NCI-H2107 treated with DMSO at 0.1 percent for 48 hours (cell line): ENCODE results near the gene YWHAE.
"Not testable (repeated sequence)": the region's sequence is repeated elsewhere in the genome, so short reads cannot be mapped to it uniquely, and the experiment has no call there.

Source experiments
- DNase-seq: peaks from one replicate; lab custom pipeline; 2025; ENCODE audit not compliant: unreplicated experiment; lab: John Stamatoyannopoulos, UW

The YWHAE gene

DNA sequence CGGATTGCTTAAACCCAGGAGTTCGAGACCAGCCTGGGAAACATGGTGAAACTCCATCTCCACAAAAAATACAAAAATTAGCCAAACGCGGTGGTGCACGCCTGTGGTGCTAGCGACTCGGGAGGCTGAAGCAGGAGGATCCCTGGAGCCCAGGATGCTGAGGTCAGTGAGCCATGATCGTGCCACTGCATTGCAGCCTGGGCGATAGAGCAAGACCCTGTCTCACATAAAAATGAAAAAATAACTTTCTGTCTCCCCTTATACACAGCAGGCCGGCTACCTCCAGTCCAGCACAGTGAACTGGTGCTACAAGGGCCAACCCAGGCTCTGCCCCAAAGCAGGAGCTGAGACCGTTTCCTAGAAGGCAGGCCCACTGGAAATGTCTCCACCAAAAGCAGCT, 59.7 kb downstream of the YWHAE start:
- DNase-seq: no peak

DNA sequence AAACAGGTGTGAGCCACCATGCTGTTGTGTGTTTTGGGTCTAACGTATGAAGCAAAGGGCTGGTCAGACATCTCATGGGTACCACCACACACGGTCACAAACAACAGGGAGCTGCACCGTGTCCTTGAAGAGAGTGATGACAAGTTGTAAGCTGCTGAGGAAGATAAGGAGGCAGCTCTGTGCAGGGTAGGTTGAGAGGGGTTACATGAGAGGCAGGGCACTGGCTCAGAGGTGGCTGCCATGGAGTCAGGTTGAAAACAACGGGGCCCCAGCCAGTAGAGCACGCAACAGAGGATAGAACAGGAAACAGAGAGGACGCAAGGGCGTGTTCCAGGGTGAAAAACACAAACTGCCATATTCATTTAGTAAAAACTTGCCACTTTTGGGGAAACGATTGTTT, 68.3 kb downstream of the YWHAE start:
- no peak for DNase-seq

DNA sequence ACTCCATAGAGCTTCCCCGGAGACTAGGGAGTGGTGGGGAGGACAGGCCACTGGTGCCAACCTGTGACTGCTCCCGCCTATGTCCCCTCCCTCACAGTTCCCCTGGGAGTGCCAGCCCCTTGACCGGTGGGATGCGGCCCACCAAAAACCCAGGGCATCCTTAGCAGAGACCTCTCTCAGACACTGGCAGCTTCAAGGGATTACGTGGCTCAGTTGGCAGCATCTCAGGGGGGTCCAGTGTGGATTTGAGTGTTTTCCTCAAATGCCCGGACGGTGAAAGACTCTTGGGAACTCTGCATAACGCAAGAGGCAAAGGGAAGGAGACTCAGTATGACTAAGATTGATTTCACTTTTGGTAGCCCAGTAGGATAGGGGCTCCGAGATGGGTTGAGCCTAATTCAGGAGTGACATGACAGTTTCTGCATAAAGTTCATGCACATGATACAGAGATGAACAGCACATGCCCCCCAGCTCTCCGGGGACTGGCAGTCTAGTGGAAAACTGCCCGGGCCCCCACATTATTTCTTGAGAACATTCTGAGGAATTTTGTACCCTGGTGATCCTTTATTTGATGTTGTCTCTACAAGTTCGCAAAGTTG, 70.2 kb downstream of the YWHAE start:
- no peak for DNase-seq

DNA sequence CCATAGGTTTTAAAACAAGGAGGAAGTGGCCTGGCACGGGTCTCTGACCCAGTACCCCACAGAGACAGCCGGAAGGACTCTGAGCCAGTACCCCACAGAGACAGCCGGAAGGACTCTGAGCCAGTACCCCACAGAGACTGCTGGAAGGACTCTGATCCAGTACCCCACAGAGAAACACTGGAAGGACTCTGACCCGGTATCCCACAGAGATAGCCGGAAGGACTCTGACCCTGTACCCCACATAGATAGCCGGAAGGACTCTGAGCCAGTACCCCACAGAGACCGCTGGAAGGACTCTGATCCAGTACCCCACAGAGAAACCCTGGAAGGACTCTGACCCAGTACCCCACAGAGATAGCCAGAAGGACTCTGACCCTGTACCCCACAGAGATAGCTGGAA, 71.6 kb downstream of the YWHAE start:
- DNase-seq: no peak

DNA sequence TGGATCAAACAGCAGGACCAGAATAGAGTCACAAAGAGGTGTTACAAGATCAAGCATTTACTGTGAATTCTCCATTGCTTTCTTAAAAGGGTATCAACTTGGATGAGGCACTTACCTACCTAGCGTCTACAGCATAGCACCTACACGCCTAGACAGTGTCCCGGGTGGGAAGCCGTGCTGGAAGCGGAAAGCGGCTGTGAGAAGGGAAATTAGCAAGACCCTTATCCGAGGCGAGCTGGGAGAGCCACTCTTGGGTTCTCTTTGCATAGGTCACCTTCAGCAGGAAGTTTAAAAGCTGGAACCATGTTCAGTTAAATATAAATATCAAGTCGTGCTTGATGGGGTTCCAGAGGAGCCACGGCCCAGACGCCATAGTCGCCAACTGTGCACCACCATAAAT, 74.3 kb downstream of the YWHAE start:
- DNase-seq: no peak

DNA sequence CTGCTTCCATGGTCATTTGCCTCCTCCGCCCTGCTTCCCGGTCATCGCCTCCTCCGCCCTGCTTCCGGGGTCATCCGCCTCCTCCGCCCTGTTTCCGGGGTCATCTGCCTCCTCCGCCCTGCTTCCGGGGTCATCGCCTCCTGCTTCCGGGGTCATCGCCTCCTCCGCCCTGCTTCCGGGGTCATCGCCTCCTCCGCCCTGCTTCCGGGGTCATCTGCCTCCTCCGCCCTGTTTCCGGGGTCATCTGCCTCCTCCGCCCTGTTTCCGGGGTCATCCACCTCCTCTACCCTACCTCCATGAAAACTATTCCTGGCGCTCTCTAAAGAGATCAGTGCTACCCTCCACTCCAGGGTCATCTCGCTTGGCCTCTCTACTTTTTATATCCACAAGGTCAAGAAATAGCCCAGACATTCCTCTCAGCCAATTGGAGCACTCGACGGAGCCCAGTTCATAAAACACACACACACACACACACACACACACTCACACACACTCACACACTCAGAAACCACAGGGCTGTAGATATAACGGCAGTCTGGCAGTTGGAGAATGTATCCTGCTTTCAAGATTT, 75.7 kb downstream of the YWHAE start:
- DNase-seq: no peak

DNA sequence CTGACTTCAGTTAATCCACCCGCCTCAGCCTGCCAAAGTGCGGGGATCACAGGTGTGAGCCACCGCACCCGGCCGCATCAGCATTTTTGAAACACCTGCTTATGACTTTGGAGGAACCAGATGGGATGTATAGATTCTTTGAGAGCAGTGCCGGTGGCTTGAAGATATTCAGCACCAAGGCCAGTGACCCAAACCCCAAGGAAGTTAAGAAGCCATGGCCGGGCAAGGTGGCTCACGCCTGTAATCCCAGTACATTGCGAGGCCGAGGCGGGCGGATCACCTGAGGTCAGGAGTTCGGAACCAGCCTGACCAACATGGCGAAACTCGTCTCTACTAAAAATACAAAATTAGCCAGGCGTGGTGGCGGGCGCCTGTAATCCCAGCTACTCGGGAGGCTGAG, 76.7 kb downstream of the YWHAE start:
- no peak for DNase-seq

DNA sequence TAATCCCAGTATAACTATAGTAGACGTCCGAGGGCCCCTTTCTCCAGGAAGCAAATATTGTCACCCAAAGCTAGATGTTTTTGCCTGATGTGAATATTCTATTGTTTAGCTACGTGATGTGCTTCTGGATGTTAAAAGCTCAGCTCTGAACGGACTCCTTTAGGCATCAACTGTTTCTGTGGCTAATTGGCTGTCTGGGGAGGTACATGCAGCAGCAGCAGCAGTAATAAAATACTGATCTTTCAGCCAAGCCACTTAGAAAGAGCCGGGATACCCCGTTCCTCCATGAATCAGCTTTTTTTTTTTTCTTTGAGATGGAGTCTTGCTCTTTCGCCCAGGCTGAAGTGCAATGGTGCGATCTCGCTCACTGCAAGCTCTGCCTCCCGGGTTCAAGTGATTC, 77.5 kb downstream of the YWHAE start:
- DNase-seq: no peak

DNA sequence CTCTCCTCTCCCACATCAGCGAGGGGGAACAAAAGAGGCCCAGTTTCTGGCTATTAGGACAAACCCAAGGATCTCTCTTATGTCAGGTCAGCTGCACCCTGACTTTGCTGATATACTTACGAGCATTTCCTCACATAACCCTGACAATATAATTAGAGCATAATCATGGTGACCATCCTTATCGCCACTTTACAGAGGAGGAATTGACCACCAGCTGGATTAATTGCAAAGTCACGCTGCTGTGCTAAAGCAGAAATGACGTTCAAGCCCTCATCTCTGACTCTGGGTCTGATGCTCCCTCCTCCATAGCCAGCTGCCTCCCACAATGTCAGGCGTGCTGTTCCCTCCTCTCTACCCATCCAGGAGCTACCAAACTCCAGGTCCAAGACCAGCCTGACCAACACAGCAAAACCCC, 78.0 kb downstream of the YWHAE start:
- no peak for DNase-seq

DNA sequence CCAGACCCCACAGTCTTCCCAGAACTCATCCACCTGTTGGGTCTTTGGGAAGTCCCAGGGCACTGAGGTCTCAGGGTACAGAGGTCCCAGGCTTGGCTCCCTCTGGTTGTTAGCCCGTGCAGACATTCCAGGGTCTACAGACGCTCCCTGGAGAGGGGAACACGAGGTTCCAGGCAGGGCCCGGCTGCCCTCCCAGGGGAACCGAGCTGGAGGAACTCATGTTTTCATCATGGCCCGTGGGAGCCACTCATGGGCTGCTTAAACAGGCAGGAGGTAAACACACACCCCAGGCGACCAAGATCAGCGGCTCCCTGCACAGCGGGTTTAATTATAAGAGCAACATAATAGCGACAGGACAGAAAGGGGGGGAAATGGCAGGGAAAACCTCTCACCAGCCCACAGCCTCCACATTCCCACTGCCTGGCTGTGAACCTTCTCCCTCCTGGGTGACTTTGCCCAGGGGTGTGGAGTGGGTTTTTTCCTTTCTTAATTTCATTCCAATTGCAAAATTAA, 84.1 kb downstream of the YWHAE start:
- peak; percentile 82 for DNase-seq

DNA sequence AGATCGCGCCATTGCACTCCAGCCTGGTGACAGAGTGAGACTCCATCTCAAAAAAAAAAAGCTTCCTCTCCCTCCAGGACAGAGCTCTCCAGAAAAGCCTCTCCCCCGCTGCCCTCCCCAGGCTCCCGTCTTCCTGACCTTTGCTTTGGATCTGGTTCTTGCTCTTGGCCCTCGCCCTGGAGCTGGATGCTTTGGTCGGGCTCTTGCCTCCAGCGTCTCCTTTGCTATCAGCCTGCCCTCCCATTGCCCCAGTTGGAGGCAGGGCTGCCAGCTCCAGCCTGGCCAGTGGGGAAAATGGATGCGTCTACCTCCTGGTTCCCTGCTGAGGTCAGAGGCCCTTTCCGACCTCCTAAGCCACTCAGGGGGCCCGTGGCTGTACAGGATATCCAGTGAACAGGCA, 84.6 kb downstream of the YWHAE start:
- no peak for DNase-seq

DNA sequence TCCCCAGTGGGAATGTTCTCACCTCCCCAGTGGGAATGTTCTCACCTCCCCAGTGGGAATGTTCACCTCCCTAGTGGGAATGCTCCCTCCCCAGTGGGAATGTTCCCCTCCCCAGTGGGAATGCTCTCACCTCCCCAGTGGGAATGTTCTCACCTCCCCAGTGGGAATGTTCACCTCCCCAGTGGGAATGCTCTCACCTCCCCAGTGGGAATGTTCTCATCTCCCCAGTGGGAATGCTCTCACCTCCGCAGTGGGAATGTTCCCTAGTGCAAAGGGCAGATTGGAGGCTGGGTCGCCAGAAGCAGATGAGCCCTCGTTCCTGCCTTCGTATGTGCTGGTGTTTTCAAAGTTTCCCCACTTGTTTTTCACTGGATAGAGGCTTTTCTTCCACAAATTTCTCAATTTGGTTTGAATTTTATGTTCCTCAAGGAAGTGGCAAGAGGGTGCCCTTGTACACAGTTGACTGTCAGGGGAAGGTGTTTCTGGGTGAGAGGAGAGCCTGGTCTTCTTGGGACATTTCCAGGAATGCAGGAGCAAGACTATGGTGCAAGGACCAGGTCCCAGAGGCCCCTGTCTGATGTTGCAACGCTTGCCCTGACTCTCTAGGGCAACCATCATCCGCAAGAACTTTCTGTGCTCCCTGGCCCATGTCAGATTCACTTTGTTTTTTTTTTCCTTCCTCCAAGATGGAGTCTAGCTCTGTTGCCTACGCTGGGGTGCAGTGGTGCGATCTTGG, 86.6 kb downstream of the YWHAE start:
- no peak for DNase-seq

DNA sequence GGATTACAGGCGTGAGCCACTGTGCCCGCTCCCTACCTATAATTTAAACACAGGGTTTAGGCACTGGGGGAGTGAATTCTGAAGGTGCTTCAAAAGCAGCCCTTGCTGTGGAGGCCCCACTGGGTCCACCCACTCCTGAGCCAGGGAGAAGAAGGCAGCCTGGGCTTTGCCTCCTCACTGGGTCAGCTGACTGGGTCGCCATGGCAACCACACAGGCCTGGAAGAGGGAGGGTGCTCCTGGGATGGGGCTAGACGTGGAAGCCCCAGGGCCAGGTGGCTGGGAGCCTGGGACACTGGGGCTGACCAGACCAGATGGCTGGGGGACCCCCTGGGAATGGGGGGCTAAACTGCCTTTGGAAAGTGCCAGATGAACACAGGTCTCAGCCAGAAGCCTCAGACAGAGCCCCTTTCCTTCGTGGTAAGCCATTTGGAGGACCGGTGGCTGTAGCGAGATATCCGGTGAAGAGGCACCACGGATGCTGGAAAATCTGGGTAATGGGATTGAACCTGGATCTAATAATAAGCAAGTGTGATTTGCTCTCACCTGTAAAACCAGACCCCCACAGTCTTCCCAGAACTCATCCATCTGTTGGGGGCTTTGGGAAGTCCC, 87.7 kb downstream of the YWHAE start:
- no peak for DNase-seq

DNA sequence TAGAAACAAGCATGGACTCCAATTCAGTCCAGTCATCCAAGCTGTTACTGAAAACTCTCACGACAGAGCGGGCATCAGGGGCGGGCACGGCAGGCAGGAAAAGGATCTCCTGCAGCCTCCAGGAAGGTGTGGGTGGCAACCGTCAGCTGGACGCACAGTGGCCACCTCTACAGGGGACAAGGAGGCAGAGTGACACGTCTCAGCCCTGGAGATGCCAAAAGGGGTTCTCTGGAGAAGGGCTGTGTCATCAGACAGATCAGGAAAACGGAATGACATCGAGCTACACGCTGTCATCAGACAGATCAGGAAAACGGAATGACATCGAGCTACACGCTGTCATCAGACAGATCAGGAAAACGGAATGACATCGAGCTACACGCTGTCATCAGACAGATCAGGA, 92.2 kb downstream of the YWHAE start:
- not testable (repeated sequence) for DNase-seq

DNA sequence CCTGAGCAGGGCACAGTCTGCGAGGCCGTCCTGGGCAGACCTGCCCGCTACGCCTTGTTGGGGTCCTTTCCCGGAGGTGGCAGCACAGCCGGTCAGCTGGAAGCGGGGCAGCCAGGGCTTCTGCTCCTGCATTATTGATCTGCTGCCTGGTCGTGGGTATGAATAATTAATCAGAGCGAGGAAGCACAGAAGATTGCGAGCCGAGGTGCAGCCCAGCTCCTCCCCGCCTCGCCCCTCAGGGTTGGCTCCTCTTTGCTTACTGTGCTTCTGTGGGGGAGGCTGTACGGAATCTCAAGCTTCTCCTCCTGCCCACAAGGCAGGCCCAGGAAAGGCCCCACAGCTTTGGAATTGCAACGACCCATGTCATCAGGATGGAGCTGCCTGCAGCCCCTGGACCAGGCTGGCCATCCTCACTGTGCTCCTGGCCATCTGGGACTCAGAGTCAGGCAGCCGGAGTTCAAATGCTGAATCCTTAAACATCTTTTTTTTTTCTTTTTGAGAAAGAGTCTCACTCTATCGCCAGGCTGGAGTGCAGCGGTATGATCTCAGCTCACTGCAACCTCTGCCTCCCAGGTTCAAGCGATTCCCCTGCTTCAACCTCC, 95.0 kb downstream of the YWHAE start:
- no peak for DNase-seq

DNA sequence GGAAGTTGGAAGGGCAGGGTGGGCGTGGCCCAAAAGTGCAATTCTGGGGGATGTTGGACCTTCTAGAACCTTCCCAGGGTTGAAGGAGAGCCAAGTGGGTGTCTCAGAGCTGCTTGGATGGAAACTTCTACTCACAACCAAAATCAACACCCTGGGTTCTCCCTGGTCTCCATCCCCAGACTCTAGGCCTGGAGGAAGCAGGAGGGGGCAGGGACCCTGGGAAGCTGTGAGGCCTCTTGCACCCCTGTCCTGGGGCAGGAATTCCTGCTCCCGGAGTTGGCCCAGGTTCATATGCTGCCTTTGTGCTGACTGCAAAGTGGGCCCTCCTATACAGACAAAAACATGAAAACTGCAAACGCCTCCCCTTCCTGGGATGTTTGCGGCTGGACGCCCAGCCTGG, 95.5 kb downstream of the YWHAE start:
- no peak for DNase-seq

DNA sequence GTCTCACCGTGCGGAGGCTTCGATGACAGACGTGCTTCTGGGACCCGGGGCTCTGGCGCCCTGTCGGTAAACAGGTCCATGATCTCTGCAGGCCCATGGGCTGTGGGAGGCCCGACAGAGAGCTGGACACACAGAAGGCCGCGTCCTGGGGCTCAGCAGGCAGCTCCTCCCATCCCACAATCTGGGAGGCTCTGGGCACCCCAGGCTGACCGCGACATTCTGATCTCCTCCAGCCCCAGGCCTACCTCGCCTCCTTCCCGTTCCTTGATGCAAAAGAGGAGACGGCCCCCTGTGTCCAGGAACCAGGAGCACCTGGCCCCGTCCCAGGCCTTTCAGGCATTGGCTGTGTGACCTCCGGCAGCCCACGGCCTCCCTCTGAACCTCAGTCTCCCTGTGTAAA, 97.3 kb downstream of the YWHAE start:
- DNase-seq: no peak

DNA sequence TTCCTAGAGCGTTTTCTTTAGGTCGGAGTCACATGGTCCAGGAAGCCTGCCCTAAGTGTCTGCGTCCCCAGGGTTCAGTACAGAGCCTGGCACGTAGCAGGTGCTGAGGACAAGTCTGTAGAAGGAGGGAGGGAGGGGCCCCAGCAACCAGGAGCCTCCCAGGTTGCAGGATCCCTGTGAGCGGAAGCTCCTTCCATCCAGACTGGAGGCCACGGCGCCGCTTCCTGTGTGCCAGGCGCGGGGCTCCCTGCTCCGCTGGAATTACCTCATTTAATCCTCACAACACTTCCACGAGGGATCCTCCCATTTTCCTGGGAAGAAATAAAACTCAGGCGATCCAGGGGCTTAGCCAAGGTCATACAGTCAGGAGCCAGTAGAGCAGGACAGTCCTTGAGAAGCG, 98.5 kb downstream of the YWHAE start:
- no peak for DNase-seq

DNA sequence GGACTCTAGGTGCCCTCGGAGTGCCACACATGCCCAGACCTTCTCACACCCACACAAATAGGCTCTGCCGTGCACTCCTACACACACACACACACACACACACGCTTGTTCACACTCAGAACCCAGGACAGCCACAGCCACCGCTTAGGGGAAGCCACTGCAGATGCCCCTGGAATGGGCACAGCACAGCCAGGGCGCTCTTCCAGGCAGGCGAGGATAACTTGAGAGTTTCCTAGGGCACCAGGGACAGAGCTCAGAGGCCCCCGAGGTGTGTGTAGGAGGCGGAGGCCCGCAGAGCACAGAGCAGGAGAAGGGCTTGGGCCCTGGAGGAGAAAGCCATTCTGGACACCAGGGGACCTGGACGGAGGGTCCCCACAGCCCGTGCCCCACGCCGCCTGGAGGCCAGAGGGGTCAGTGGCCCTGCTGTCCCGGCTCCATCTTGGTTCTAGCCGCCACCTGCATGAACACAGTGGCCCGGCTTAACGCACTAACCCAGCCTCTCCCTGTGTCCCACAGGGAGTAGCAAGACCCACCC, 99.6 kb downstream of the YWHAE start:
- no peak for DNase-seq

DNA sequence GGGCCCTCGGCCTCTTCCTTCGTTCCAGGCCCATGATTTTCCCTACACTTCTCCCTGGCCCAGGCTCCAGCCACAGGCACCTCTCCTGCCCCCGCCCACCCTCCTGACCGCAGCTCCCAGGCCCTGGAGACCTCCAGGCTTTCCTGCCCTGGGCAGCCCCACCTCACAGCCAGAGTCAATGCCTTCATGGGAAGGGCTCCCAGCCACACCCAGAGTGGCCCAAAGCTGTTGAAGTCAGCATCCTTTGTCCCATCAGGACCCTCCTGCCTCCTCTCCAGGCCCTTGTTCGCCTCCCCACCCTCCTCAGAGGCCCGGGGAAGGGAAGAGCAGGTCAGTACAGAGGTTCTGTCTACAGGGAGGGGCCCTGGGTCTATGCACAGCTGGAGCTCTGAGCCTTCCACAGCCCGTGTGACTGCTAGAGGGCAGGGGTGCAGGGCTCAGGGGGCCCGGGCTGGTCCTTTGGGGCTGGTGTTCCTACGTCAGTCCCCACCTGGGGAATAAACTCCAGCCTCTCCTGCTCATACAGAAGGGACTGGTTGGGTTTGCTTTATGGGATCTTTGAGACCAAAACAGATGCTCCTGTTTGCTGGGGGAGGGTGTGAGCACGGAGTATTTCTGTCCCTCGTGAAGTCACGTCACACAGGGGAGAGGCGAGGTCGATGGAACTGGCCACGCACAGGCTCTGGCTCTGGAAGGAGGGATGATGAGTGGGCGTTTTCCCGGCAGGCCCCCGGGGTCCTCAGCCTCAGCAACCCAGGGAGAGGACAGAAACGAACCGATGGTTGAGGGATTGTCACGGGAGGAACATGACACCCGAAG, 100.3 kb downstream of the YWHAE start:
- no peak for DNase-seq

DNA sequence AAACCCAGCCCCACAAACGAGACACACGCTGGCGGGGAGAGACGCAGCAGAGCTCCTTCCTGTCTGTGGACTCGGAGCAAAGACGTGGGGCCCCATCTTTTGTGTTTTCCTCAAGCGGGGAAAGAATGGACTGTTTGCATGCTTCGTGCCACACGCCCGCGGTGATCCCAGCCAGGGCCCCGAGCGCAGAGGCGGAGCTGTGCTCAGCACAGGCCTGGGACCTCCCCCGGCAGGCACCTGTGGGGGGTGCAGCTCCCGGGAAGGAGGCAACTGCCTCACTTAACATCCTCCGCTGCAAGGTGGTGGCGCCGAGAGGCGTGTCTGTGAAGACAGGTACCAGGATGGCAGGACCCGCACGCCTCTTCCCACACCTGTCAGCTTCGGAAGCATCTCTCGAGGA, 101.4 kb downstream of the YWHAE start:
- DNase-seq: no peak
